Neural crest cell (in vitro differentiated cells): ENCODE measurements around the gene BEST2. TPM values are rescaled to one million over a fixed set of nuclear protein-coding genes. Genes with fewer than 3 reads are reported as not detected.

Source experiments
- DNase-seq: peaks from one replicate; pipeline ENCODE4 v3.0.0; 2021; ENCODE audit warnings: low read depth, mixed read lengths, low spot score
- H3K27ac Mint-ChIP-seq: one replicate; pipeline ENCODE4 v1.8.0; 2021; ENCODE audit warnings: mild to moderate bottlenecking, mixed read lengths; ENCODE audit not compliant: unreplicated experiment
- H3K27me3 Mint-ChIP-seq: 2 replicates; pipeline ENCODE4 v1.8.0; 2021; ENCODE audit warnings: low read depth, mild to moderate bottlenecking, mixed read lengths
- H3K36me3 Mint-ChIP-seq: 2 replicates; pipeline ENCODE4 v1.8.0; 2021; ENCODE audit warnings: low read depth, mild to moderate bottlenecking, mixed read lengths
- H3K4me1 Mint-ChIP-seq: 2 replicates; pipeline ENCODE4 v1.8.0; 2021; ENCODE audit warnings: mixed read lengths
- H3K4me3 Mint-ChIP-seq: one replicate; pipeline ENCODE4 v1.8.0; 2021; ENCODE audit warnings: mild to moderate bottlenecking, mixed read lengths
- H3K9me3 Mint-ChIP-seq: 2 replicates; pipeline ENCODE4 v1.8.0; 2021; ENCODE audit warnings: mixed read lengths
- total RNA-seq: library from RNA; stranded (reverse); gene quantifications from 2 replicates; pipeline ENCODE4 v1.2.1, GENCODE V29; 2021
- TF ChIP-seq, protein P1 (sequence below): fragments of 200-600 bp; sonication (generic); conservative IDR thresholded peaks from 2 replicates; pipeline ENCODE4 v1.5.0; 2021; ENCODE audit warnings: antibody characterized with exemption, mild to moderate bottlenecking

The BEST2 gene
- total RNA-seq, 1 donor from 2014 or later: not detected

DNA sequence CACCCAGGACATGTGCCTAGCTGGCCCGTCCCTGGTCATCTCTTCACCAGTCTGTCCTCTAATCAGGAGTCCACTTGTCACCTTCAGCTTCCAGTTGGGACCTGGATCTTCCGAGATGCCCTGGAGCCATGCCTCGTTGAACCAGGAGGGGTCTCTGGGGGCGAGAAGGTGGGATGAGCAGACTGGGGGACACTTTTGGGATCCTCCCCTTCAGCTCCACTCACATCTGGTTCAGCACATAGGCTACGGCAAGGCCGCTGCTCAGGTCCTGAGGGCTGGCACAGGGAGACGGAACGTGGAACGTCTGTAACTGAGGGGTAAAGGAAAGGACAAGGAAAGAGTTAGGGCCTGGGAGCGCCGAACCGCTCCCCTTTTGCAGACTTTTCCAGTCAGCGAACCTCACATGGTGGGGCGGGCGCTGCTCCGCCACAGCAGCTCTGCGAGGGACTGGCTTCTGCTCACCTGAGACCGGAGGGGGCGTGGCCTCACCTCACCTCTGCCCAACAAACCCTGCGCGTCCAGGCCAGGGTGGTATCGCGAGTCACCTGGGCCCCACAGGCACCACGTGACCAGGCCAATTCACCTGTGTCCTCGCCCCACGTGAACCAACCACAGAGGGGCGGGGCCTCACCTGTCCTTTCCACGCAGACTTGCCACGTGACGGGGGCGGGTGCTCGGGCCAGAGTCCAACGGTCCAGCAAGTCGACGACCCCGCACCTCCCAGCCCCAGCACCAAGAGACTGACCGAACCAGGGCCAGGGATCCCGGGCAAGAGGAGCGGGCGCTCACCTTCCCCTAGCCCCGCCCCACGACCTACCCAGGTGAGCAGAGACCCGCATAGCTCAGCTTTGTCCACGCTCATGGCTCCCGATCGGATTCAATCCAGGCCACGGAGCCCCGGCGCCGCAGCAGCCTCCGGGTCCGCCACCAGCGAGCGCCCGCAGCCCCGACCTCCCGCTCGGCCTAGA is 23.3 kb downstream of the BEST2 start, which contains the start of gene HOOK2:
TSS of gene HOOK2 (minus strand) at position 965 of the 968 bp plus-strand sequence. CDS start at position 862, 103 bp downstream.
- peaks cover 31% of the 10 kb centered on the region for H3K4me1 Mint-ChIP-seq
- no peak for DNase-seq
- no peak within 1 kb of the TSS for H3K27ac Mint-ChIP-seq
- peaks cover 9% of the 10 kb centered on the region for H3K27me3 Mint-ChIP-seq
- TF ChIP-seq, protein P1, sequence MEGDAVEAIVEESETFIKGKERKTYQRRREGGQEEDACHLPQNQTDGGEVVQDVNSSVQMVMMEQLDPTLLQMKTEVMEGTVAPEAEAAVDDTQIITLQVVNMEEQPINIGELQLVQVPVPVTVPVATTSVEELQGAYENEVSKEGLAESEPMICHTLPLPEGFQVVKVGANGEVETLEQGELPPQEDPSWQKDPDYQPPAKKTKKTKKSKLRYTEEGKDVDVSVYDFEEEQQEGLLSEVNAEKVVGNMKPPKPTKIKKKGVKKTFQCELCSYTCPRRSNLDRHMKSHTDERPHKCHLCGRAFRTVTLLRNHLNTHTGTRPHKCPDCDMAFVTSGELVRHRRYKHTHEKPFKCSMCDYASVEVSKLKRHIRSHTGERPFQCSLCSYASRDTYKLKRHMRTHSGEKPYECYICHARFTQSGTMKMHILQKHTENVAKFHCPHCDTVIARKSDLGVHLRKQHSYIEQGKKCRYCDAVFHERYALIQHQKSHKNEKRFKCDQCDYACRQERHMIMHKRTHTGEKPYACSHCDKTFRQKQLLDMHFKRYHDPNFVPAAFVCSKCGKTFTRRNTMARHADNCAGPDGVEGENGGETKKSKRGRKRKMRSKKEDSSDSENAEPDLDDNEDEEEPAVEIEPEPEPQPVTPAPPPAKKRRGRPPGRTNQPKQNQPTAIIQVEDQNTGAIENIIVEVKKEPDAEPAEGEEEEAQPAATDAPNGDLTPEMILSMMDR: no peak
- no peaks in the 10 kb centered on the region for H3K36me3 Mint-ChIP-seq
- H3K9me3 Mint-ChIP-seq: no peaks in the 10 kb centered on the region
- H3K4me3 Mint-ChIP-seq: peak within 1 kb of the TSS; percentile 69

DNA sequence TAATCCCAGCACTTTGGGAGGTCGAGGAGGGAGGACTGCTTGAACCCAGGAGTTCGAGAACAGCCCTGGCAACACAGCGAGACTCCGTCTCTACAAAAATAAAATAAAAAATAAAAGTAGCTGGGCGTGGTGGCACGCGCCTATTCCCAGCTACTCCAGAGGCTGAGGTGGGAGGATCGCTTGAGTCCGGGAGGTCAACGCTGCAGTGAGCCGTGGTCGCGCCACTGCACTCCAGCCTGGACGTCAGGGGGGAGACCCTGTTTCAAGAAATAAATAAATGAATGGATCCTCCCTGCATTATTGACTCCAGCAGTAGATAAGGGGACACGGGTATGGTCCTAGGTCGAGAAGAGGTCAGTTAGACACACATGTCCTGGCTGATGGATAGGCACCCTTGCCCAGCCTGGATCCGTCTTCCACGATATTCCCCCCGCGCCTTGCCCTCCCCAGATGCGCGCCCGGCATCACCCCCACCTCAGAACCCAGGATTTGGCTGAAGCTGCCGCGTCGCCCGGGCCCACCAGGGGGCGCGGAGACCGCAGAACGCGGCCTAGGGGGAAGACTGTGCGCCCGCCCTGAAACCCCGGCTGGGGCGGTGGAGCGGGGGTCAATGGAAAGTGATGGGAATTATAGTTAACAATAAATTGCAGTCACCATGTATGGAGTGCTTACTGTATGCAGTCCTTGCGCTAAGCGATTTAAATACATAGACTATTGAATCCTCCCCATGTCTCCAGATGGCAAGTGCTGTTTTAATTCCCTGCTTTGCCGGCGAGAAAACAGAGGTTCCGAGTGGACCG is 25.8 kb downstream of the BEST2 start:
- peaks cover 36% of the 10 kb centered on the region for H3K4me1 Mint-ChIP-seq
- H3K36me3 Mint-ChIP-seq: no peaks in the 10 kb centered on the region
- peak overlapping the region; percentile 87 for H3K4me3 Mint-ChIP-seq
- no peaks in the 10 kb centered on the region for H3K9me3 Mint-ChIP-seq
- peak; percentile 82 for DNase-seq
- TF ChIP-seq, protein P1: peak; percentile 99
- H3K27me3 Mint-ChIP-seq: peaks cover 9% of the 10 kb centered on the region
- no peak overlapping the region for H3K27ac Mint-ChIP-seq

DNA sequence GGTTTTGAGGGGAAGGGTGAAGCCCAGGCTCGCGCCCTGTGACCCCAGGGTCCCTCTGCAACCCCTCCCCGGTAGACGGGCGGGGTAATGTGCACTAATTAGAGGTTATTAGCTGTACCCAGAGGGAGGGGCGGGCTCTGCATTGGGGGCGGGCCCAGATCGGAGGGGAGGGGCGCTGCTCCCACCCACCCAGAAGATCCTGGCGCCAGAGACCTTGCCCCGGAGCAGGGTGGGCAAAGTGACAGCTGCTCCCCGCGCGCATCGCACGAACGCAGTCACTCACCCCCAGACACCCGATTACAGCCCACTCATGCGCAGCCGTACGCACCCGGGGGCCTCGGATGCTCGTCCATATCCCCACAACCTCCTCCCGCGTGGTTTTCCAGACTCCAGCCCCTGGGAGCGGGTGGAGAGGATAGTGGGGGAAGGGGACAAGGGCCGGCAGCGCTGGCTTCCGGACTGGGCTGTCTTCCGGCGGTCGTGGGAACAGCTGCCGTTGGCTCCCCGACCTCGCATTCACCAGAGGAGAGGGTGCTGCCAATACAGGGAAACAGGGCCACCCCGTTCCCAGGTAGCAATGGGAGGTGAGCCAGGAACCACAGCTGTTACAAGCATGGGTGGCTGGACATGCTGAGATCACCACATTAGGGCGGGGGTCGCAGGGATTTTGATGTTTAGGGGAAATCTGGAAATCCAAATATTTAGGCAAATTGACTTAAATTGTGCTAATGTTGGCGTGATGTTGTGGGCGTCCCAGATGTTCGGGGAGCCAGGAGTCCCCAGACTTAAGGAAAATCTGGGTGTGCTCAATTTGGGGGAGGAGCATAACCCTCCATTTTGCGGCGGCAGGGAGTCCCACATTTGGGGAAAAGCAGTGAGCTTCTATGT is 26.7 kb downstream of the BEST2 start:
- peak; percentile 40 for DNase-seq
- no peaks in the 10 kb centered on the region for H3K9me3 Mint-ChIP-seq
- peak overlapping the region; percentile 82 for H3K27ac Mint-ChIP-seq
- H3K36me3 Mint-ChIP-seq: no peaks in the 10 kb centered on the region
- peaks cover 9% of the 10 kb centered on the region for H3K27me3 Mint-ChIP-seq
- peaks cover 35% of the 10 kb centered on the region for H3K4me1 Mint-ChIP-seq
- TF ChIP-seq, protein P1: no peak
- H3K4me3 Mint-ChIP-seq: peak overlapping the region; percentile 87

DNA sequence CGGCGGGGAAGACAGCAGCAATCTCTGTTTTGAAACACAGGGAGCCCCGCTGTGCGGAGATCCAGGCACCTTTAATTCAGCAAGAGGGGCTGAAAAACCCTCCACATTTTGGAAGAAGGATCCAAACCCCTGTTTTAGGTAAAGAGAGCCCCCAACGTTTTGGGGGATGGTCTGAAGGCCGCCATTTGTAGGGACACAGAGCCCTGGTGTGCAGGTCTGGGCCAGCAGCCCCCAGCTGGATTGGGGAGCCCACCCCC is 27.2 kb downstream of the BEST2 start:
- DNase-seq: no peak
- Mint-ChIP-seq H3K4me1 (peaks cover 34% of the 10 kb centered on the region), H3K4me3 (peak overlapping the region; percentile 87), H3K9me3 (no peaks in the 10 kb centered on the region), H3K36me3 (no peaks in the 10 kb centered on the region), H3K27me3 (peaks cover 9% of the 10 kb centered on the region), H3K27ac (peak overlapping the region; percentile 82)
- TF ChIP-seq, protein P1: no peak
